ENCODE data around the gene CLASP1.

Gene CLASP1

GRCh38 chr2:121598087-121598486, 51.2 kb downstream of the CLASP1 start:
- CTCF ChIA-PET: interaction anchor here (1.5 to 4.1 kb wide), 2 partner anchors 9 to 121 kb away, joined by 3 to 16 read pairs; no protein-coding TSS in a partner anchor
- no peak for DNase-seq (ENCODE audit: low read depth, low spot score)
- TF ChIP-seq, protein P1, sequence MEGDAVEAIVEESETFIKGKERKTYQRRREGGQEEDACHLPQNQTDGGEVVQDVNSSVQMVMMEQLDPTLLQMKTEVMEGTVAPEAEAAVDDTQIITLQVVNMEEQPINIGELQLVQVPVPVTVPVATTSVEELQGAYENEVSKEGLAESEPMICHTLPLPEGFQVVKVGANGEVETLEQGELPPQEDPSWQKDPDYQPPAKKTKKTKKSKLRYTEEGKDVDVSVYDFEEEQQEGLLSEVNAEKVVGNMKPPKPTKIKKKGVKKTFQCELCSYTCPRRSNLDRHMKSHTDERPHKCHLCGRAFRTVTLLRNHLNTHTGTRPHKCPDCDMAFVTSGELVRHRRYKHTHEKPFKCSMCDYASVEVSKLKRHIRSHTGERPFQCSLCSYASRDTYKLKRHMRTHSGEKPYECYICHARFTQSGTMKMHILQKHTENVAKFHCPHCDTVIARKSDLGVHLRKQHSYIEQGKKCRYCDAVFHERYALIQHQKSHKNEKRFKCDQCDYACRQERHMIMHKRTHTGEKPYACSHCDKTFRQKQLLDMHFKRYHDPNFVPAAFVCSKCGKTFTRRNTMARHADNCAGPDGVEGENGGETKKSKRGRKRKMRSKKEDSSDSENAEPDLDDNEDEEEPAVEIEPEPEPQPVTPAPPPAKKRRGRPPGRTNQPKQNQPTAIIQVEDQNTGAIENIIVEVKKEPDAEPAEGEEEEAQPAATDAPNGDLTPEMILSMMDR (IDR thresholded peaks at IDR 0.05; ENCODE audit: insufficient read depth, low read length, missing control alignments): no peak
- POLR2A ChIA-PET: no interaction called here
- no peak overlapping the region for H3K4me3 ChIP-seq (ENCODE audit: low read depth, low read length)

DNA sequence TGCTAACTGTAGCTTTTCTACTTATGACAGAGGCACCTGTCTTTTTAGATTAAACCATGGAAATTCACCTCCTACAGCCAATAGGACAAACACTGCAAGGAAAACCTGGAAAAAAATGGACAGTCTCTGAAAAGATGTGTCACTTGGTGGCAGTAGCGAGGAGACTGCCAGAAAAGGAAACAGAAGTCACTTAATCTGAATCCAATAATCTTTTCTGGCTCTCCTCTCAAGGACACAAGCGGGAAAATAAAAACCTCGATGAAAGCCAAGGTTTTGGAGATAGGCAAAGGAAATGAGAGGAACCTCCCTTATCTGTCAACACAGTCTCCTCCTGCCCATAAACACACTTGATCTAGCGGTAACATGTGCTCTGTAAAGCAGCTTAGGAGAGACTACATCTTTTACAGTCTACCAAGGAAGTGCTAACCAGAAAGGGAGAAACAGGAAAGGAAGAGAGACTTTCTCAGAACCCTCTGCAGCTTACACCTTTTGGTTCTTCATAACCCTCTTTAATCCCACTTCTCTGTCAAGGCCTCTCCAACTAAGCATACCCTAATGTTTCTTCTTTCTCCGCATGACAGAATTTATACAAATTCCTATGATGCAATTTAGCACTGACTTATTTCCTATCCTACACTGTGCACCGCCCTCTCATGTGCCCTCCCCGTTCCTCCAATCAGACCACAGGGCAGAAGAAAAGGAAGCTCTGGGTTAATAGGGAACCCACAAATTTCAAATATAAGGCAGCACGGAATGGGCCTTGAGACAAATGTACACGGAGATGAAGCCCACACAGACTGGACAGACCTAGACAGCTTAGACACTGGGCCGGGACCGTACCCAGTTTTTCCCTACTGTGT, 52.8 kb downstream of the CLASP1 start:
- DNase-seq (ENCODE audit: low read depth, low spot score): no peak
- peak overlapping the region; percentile 16; the same call in 1 of the 2 replicates for H3K4me3 ChIP-seq (ENCODE audit: low read depth, low read length)
- TF ChIP-seq, protein P1 (IDR thresholded peaks at IDR 0.05; ENCODE audit: insufficient read depth, low read length, missing control alignments): peak; percentile 35

GRCh38 chr2:121595012-121595891, 54.0 kb downstream of the CLASP1 start:
- TF ChIP-seq, protein P1 (IDR thresholded peaks at IDR 0.05; ENCODE audit: insufficient read depth, low read length, missing control alignments): no peak
- DNase-seq (ENCODE audit: low read depth, low spot score): no peak
- POLR2A ChIA-PET: no interaction called here

More for the DNA sequence above, 52.8 kb downstream of the CLASP1 start:
- ChIA-PET POLR2A (interaction anchor here (0.5 kb wide), 1 partner anchor 80 kb away, joined by 3 read pairs; no protein-coding TSS in a partner anchor), CTCF (interaction anchor here (0.7 to 4.1 kb wide), 25 partner anchors 9 to 155 kb away, joined by 3 to 17 read pairs (median 4); partner anchors contain the start of genes CLASP1 and RNU4ATAC)

DNA sequence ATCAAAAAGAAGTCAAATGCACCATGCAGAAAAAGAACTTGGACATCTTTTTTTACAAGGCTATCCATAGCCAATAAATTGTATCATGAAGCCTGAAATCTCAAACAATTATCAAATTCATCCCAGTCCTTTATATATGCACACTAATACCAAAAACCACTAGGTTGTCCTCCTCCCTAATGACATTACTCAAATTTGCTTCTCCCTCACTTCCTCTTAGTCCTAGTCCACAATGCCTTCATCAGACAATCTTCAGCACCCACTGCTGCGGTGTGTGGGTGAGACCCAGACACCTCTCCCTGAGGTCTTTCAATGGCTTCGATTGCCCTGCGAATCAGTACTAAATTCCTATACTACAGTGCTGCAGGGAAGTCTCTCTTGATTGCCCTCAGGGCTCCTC, 58.1 kb downstream of the CLASP1 start:
- no peak overlapping the region for H3K4me3 ChIP-seq (ENCODE audit: low read depth, low read length)
- CTCF ChIA-PET: no interaction called here
- TF ChIP-seq, protein P1 (IDR thresholded peaks at IDR 0.05; ENCODE audit: insufficient read depth, low read length, missing control alignments): no peak
- POLR2A ChIA-PET: no interaction called here
- DNase-seq (ENCODE audit: low read depth, low spot score): no peak

More at GRCh38 chr2:121595012-121595891, 54.0 kb downstream of the CLASP1 start:
- H3K4me3 ChIP-seq (ENCODE audit: low read depth, low read length): no peak overlapping the region
- CTCF ChIA-PET: interaction anchor here (0.7 to 4.1 kb wide), 20 partner anchors 8 to 156 kb away, joined by 3 to 17 read pairs (median 4); partner anchors contain the start of genes CLASP1 and RNU4ATAC

- TF ChIP-seq, protein P1 (IDR thresholded peaks at IDR 0.05; ENCODE audit: insufficient read depth, low read length, missing control alignments): no peak
- H3K4me3 ChIP-seq (ENCODE audit: low read depth, low read length): no peak overlapping the region
- CTCF ChIA-PET: no interaction called here
- POLR2A ChIA-PET: no interaction called here
- no peak for DNase-seq (ENCODE audit: low read depth, low spot score)
These were observed 60.9 kb downstream of the CLASP1 start for GRCh38 chr2:121588357-121588756.
